Left ventricle myocardium inferior (tissue), 1 donor: ENCODE measurements around the gene STX8. TPM values are rescaled to one million over a fixed set of nuclear protein-coding genes. Genes with fewer than 3 reads are reported as not detected.

ENCODE experiments used
- DNase-seq: peaks from one replicate; pipeline ENCODE4 v3.0.0-alpha.2; 2020
- H3K27ac ChIP-seq: fragments of 200-600 bp; replicated peaks from 2 replicates; pipeline ENCODE4 v1.8.0; 2021
- H3K27me3 ChIP-seq: fragments of 200-600 bp; 2 replicates; pipeline ENCODE4 v1.8.0; 2021; ENCODE audit warnings: low read depth
- H3K36me3 ChIP-seq: fragments of 200-600 bp; 2 replicates; pipeline ENCODE4 v1.8.0; 2021
- H3K4me1 ChIP-seq: fragments of 200-600 bp; 2 replicates; pipeline ENCODE4 v1.8.0; 2021
- H3K4me3 ChIP-seq: fragments of 200-600 bp; 2 replicates; pipeline ENCODE4 v1.8.0; 2021; ENCODE audit warnings: mild to moderate bottlenecking, moderate library complexity
- H3K9me3 ChIP-seq: fragments of 200-600 bp; replicated peaks from 2 replicates; pipeline ENCODE4 v1.8.0; 2021
- CTCF ChIP-seq: fragments of 200-600 bp; IDR thresholded peaks from 2 replicates; pipeline ENCODE4 v1.8.0; 2021; ENCODE audit warnings: antibody characterized with exemption, mild to moderate bottlenecking, borderline replicate concordance
- intact Hi-C: fragments of 100-400 bp; cut with micrococcal nuclease; formaldehyde crosslinking; loops from one replicate; pipeline ENCODE4 v1.11.0; 2022
- total RNA-seq: library from RNA; stranded (reverse); fragmentation: NEBNext Ultra II Directional; extraction: Animal tissue kit (Norgen Biotek cat#: 25700); gene quantifications from one replicate; pipeline ENCODE4 v1.2.1, GENCODE V29; 2021
- donor health status: DM: no; HTN: yes; CAD: no; lungs with severe emphysema.

STX8 gene
- total RNA-seq, 1 donor from 2014 or later: 61.3 TPM

DNA sequence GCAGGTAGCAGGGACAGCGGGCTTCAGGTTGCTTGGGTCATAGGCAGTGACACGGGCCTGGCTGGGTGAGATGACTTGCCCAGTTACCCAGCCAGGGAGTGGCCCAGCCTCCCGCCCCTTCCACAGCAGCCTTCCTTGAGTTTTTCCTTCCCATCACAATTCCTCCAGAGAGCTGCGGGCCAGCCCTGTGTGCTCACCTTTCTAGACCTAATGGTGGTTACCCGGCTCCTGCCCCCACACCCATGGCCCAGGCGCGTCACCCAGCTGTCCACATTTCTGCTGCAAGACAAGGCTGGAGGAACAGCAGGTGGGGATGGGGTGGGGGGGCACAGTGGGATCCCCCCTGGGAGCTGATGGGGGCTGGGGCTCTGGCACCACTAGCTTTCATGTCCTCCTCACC lies 351.1 kb downstream of the STX8 start:
- intact Hi-C loops: no loop called here
- TF ChIP-seq CTCF: no peak
- peaks cover 16% of the 10 kb centered on the region for H3K27me3 ChIP-seq
- no peak for DNase-seq
- no peaks in the 10 kb centered on the region for H3K36me3 ChIP-seq
- H3K4me1 ChIP-seq: peaks cover 4% of the 10 kb centered on the region
- H3K4me3 ChIP-seq: no peak overlapping the region
- no peak overlapping the region for H3K27ac ChIP-seq
- no peaks in the 10 kb centered on the region for H3K9me3 ChIP-seq

DNA sequence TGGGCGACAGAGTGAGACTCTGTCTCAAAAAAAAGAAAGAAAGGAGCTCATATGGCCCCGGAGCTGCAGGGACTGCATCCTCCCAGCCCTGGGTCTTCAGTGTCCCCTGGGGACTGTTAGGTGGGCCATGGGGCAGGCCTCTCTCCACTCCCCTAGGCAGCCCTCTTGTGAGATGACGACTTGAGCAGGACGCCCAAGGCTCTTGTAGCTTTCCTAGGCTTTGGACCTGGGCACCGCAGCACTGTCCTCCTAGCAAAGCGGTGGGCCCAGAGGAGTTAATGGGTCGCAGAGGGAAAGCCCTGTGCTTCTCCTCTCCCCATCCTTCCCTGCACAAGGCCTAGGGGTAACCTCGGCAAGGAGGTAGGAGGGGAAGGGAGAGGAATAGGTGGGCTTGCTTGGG lies 352.1 kb downstream of the STX8 start:
- no peak for DNase-seq
- H3K9me3 ChIP-seq: no peaks in the 10 kb centered on the region
- no peak for TF ChIP-seq CTCF
- H3K36me3 ChIP-seq: no peaks in the 10 kb centered on the region
- peaks cover 4% of the 10 kb centered on the region for H3K4me1 ChIP-seq
- H3K27me3 ChIP-seq: peaks cover 16% of the 10 kb centered on the region
- H3K4me3 ChIP-seq: no peak overlapping the region
- intact Hi-C loops: no loop called here
- H3K27ac ChIP-seq: no peak overlapping the region

GRCh38 chr17:9221922-9222180 lies 353.8 kb downstream of the STX8 start:
- Histone ChIP-seq H3K36me3 (no peaks in the 10 kb centered on the region), H3K27me3 (peaks cover 16% of the 10 kb centered on the region), H3K9me3 (no peaks in the 10 kb centered on the region), H3K4me3 (no peak overlapping the region), H3K27ac (no peak overlapping the region), H3K4me1 (peaks cover 12% of the 10 kb centered on the region)
- DNase-seq: no peak
- intact Hi-C loops: no loop called here
- no peak for TF ChIP-seq CTCF

- H3K4me1 ChIP-seq: peaks cover 12% of the 10 kb centered on the region
- intact Hi-C loops: no loop called here
Measured at GRCh38 chr17:9221147-9221921, 354.3 kb downstream of the STX8 start.

DNA sequence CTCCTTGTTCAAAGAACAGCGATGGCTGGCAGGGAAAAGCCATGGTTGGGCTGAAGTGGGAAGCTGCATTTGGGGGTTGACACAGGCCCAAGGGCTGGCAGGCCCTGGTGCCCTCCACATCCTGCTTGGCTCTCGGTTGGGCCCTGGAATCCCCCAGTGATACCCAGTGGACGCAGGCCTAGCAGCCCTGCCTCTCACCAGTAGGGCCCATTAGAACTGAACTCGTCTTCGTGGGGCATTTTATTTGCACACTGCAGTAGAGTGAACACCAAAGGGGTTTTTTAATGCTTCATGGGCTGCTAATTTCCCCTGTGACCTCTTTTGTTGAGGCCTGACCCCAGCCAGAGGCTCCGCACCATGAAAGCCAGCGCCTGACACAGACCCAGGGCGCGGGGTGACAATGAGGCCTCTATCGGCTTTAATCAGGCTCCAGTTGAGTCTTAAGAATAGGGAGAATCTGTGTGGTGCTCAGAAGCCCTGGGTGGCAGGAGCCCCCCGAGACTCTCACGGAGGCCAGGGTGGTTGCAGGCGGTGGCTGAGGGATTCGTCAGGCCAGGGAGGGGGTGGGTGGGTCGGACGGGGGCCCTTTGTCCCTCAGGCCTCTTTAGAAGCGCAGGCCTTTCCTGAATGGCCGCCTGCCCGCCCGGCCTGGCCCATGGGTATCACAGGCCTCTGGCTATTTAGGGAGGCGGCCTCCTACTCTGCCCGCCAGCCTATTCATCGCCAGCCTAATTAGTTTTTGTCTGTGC lies 355.0 kb downstream of the STX8 start:
- Histone ChIP-seq H3K27ac (no peak overlapping the region), H3K36me3 (no peaks in the 10 kb centered on the region), H3K4me3 (no peak overlapping the region), H3K4me1 (peaks cover 12% of the 10 kb centered on the region), H3K9me3 (peaks cover 10% of the 10 kb centered on the region), H3K27me3 (peaks cover 4% of the 10 kb centered on the region)
- intact Hi-C loops: no loop called here
- DNase-seq: no peak
- TF ChIP-seq CTCF: no peak

More at GRCh38 chr17:9221147-9221921, 354.3 kb downstream of the STX8 start:
- Histone ChIP-seq H3K27ac (no peak overlapping the region), H3K36me3 (no peaks in the 10 kb centered on the region), H3K27me3 (peaks cover 11% of the 10 kb centered on the region), H3K4me3 (no peak overlapping the region), H3K9me3 (peaks cover 2% of the 10 kb centered on the region)
- no peak for DNase-seq
- TF ChIP-seq CTCF: no peak
